Esophagus squamous epithelium (tissue), 4 donors: ENCODE results near the gene STIL.

Experiments used
- CTCF ChIP-seq, 6 experiments: fragments of 450-650 bp in 4 of 6; fragments of 200-600 bp in 2 of 6; sonication (generic) in 2 of 6; IDR thresholded peaks; one replicate each; pipeline ENCODE4 v1.5.1; 2016 to 2019; ENCODE audit warnings: antibody characterized with exemption in 6 of 6, mild to moderate bottlenecking in 4 of 6, moderate library complexity in 4 of 6
- POLR2A ChIP-seq, 4 donors: fragments of 450-650 bp; IDR thresholded peaks; one replicate each; pipeline ENCODE4 v1.6.1; 2017; ENCODE audit warnings: antibody characterized with exemption in 4 of 4, mild to moderate bottlenecking in 4 of 4, moderate library complexity in 3 of 4

GRCh38 chr1:47241114-47242113, 72.5 kb downstream of the STIL start:
- no peak for TF ChIP-seq CTCF (IDR thresholded peaks at IDR 0.05)
- no peak for TF ChIP-seq POLR2A (IDR thresholded peaks at IDR 0.05)
